Measurements from ENCODE around the gene SPTB.

DNA sequence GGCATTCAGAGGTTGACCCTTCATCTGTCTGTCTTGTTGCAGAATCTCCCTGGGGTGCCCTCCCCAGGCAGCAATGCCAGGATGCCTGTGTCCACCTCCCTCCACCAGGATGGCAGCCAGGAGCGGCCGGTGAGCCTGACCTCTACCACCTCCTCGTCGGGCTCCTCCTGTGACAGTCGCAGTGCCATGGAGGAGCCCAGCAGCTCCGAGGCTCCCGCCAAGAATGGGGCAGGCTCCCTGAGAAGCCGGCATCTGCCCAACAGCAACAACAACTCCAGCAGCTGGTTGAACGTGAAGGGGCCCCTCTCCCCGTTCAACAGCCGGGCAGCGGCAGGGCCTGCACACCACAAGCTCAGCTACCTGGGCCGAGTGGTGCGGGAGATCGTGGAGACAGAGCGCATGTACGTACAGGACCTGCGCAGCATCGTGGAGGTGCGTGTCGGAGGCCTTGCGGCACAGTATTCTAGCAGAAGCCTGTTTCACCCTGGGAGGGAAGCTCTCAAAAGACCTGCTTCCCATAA, 152.1 kb downstream of the SPTB start:
- TF ChIP-seq, protein P1, sequence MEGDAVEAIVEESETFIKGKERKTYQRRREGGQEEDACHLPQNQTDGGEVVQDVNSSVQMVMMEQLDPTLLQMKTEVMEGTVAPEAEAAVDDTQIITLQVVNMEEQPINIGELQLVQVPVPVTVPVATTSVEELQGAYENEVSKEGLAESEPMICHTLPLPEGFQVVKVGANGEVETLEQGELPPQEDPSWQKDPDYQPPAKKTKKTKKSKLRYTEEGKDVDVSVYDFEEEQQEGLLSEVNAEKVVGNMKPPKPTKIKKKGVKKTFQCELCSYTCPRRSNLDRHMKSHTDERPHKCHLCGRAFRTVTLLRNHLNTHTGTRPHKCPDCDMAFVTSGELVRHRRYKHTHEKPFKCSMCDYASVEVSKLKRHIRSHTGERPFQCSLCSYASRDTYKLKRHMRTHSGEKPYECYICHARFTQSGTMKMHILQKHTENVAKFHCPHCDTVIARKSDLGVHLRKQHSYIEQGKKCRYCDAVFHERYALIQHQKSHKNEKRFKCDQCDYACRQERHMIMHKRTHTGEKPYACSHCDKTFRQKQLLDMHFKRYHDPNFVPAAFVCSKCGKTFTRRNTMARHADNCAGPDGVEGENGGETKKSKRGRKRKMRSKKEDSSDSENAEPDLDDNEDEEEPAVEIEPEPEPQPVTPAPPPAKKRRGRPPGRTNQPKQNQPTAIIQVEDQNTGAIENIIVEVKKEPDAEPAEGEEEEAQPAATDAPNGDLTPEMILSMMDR (IDR thresholded peaks at IDR 0.05; ENCODE audit: insufficient read depth, low read length, poor library complexity, severe bottlenecking), result no peak
- no peak for TF ChIP-seq EZH2phosphoT487 (conservative IDR thresholded peaks at IDR 0.05; ENCODE audit: low read length)

Measured in SU-DHL-6 (cell line).